ENCODE data around the gene CARS1. TPM values are rescaled to one million over a fixed set of nuclear protein-coding genes. Genes with fewer than 3 reads are reported as not detected.

CARS1 gene
- total RNA-seq, 1 experiment from 2014 or later, result 120 TPM

DNA sequence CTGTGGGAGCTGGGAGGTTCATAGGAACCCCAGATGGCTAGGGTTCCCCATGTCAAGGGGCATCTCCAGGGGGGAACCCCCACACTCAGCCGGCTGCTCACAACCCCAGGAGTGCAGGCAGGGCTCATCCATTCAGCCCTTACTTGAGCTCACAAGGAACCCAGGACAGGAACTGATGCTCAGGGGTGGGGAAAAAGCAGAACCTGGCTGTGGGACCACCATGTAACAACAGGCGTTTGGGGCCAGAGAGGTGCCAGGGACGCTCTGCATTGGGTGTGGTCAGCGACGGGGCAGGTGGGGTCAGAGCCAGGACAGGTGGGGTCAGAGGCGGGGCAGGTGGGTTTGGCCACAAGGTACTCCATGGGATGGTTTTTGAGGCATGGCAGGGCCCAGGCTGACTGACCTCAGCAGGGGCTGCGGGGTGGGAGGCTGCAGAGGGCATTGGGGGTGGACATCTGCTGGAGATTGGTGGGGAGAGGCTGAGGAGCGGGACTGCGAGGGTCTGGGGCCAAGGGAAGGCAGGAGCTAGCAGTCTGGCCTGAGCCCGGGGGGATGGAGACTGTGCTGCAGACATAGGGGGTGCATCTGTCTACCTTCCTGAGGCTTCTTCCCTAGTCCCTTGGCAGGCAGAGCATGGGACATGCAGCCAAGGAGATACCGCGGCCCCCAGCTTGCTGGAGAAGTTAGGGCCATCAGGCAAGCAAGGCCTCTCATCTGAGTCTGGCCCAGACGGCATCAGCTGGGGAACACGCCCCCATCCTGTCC is 34.0 kb upstream of the CARS1 start:
- Histone ChIP-seq H3K4me1 (ENCODE audit: control insufficient read depth, insufficient read depth, low read length) (peaks cover 31% of the 10 kb centered on the region), H3K9me3 (ENCODE audit: control insufficient read depth, insufficient read depth, low read depth, low read length) (no peaks in the 10 kb centered on the region), H3K4me3 (ENCODE audit: low read depth in 2 of 2, low read length in 2 of 2) (no peak overlapping the region), H3K36me3 (ENCODE audit: control insufficient read depth, insufficient read depth, low read length) (no peaks in the 10 kb centered on the region), H3K27me3 (ENCODE audit: control insufficient read depth, insufficient read depth, low read length) (no peaks in the 10 kb centered on the region), H3K27ac (ENCODE audit: low read length) (no peak overlapping the region)
- POLR2A ChIA-PET, result no interaction called here
- peak; percentile 25; the same call in 1 of the 2 replicates for ATAC-seq
- in situ Hi-C loops (cut with HindIII; ENCODE audit: low pct_unique_long_range_greater_than_20kb, low sequenced_read_pairs), result no loop called here
- CTCF ChIA-PET, result interaction anchor here (0.6 to 4.7 kb wide), 15 partner anchors 8 to 317 kb away, joined by 3 to 72 read pairs (median 4); partner anchors contain the start of genes CARS1 and NAP1L4
- DNase-seq (ENCODE audit: low read depth, low spot score), result no peak
- intact Hi-C loops (cut with micrococcal nuclease; ENCODE audit: unreplicated experiment), result loop anchor here (10.0 kb wide), 1 partner anchor 156 kb away; no protein-coding TSS in a partner anchor
- TF ChIP-seq TCF7L2 (IDR thresholded peaks at IDR 0.05; ENCODE audit: low read depth, low read length) (no peak), SIN3A (IDR thresholded peaks at IDR 0.05; ENCODE audit: borderline replicate concordance, insufficient read depth, low read depth, low read length) (no peak), POLR2AphosphoS5 (IDR thresholded peaks at IDR 0.05; ENCODE audit: low read depth, low read length) (no peak)
- TF ChIP-seq, protein P1, sequence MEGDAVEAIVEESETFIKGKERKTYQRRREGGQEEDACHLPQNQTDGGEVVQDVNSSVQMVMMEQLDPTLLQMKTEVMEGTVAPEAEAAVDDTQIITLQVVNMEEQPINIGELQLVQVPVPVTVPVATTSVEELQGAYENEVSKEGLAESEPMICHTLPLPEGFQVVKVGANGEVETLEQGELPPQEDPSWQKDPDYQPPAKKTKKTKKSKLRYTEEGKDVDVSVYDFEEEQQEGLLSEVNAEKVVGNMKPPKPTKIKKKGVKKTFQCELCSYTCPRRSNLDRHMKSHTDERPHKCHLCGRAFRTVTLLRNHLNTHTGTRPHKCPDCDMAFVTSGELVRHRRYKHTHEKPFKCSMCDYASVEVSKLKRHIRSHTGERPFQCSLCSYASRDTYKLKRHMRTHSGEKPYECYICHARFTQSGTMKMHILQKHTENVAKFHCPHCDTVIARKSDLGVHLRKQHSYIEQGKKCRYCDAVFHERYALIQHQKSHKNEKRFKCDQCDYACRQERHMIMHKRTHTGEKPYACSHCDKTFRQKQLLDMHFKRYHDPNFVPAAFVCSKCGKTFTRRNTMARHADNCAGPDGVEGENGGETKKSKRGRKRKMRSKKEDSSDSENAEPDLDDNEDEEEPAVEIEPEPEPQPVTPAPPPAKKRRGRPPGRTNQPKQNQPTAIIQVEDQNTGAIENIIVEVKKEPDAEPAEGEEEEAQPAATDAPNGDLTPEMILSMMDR (IDR thresholded peaks at IDR 0.05), result no peak
- BruUV-seq (replicated peaks), result no TSS peak

DNA sequence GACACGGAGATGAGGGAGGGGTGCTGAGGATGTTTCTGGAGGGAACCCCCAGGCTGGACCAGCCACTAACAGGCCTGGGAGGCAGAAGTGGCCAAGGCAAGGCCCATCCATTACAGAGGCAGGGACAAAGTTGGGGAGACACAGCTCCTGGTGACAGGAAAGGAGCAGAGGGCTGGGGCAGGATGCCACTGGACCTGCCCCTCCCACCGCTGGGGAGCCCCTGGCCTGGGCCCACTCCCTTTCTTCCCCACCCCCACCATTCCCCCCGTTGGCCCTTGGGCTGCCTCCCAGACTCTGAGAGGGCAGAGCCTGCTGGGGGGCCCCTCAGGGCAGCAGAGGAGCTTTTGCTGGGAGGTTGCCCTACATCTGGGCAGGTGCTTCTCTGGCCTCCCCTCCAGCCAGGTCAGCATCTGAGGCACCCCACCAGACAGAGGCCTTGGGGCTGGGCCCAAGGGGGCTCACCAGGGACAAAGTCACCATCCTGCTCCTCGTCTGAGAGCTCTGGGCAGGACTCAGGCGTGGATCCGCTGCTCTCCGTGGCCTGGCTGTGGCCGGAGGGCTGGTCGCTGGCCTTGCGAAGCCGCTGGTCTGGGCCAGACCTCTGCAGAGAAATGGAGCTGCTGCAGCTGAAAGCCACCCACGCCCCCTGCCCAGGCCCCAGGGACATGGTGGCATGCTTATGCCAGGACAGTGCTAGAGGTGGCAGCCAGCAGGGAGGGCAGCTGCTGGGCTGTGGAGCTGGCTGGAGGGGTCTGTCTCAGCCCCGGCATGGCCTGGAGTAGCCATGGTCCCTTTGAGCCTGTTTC is 33.1 kb upstream of the CARS1 start:
- CTCF ChIA-PET, result interaction anchor here (0.5 to 4.7 kb wide), 10 partner anchors 14 to 513 kb away, joined by 4 to 72 read pairs (median 6); no protein-coding TSS in a partner anchor
- no TSS peak for BruUV-seq (replicated peaks)
- H3K27me3 ChIP-seq (ENCODE audit: control insufficient read depth, insufficient read depth, low read length), result no peaks in the 10 kb centered on the region
- H3K4me3 ChIP-seq (ENCODE audit: low read depth in 2 of 2, low read length in 2 of 2), result no peak overlapping the region
- no peak for ATAC-seq
- DNase-seq (ENCODE audit: low read depth, low spot score), result no peak
- TF ChIP-seq TCF7L2 (IDR thresholded peaks at IDR 0.05; ENCODE audit: low read depth, low read length) (no peak), SIN3A (IDR thresholded peaks at IDR 0.05; ENCODE audit: borderline replicate concordance, insufficient read depth, low read depth, low read length) (no peak), POLR2AphosphoS5 (IDR thresholded peaks at IDR 0.05; ENCODE audit: low read depth, low read length) (no peak)
- TF ChIP-seq, protein P1 (IDR thresholded peaks at IDR 0.05), result no peak
- TF ChIP-seq, protein P2, sequence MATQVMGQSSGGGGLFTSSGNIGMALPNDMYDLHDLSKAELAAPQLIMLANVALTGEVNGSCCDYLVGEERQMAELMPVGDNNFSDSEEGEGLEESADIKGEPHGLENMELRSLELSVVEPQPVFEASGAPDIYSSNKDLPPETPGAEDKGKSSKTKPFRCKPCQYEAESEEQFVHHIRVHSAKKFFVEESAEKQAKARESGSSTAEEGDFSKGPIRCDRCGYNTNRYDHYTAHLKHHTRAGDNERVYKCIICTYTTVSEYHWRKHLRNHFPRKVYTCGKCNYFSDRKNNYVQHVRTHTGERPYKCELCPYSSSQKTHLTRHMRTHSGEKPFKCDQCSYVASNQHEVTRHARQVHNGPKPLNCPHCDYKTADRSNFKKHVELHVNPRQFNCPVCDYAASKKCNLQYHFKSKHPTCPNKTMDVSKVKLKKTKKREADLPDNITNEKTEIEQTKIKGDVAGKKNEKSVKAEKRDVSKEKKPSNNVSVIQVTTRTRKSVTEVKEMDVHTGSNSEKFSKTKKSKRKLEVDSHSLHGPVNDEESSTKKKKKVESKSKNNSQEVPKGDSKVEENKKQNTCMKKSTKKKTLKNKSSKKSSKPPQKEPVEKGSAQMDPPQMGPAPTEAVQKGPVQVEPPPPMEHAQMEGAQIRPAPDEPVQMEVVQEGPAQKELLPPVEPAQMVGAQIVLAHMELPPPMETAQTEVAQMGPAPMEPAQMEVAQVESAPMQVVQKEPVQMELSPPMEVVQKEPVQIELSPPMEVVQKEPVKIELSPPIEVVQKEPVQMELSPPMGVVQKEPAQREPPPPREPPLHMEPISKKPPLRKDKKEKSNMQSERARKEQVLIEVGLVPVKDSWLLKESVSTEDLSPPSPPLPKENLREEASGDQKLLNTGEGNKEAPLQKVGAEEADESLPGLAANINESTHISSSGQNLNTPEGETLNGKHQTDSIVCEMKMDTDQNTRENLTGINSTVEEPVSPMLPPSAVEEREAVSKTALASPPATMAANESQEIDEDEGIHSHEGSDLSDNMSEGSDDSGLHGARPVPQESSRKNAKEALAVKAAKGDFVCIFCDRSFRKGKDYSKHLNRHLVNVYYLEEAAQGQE (IDR thresholded peaks at IDR 0.05; ENCODE audit: insufficient read depth in 1 of 2, low read depth in 2 of 2, low read length in 1 of 2), result no peak
- peaks cover 23% of the 10 kb centered on the region for H3K4me1 ChIP-seq (ENCODE audit: control insufficient read depth, insufficient read depth, low read length)
- intact Hi-C loops (cut with micrococcal nuclease; ENCODE audit: unreplicated experiment) (loop anchor here (10.0 kb wide), 1 partner anchor 155 kb away; no protein-coding TSS in a partner anchor), in situ Hi-C loops (cut with HindIII; ENCODE audit: low pct_unique_long_range_greater_than_20kb, low sequenced_read_pairs) (no loop called here)
- no peaks in the 10 kb centered on the region for H3K9me3 ChIP-seq (ENCODE audit: control insufficient read depth, insufficient read depth, low read depth, low read length)
- no peaks in the 10 kb centered on the region for H3K36me3 ChIP-seq (ENCODE audit: control insufficient read depth, insufficient read depth, low read length)
- POLR2A ChIA-PET, result no interaction called here
- H3K27ac ChIP-seq (ENCODE audit: low read length), result no peak overlapping the region
